Measurements from ENCODE around the gene FGD2.

DNA sequence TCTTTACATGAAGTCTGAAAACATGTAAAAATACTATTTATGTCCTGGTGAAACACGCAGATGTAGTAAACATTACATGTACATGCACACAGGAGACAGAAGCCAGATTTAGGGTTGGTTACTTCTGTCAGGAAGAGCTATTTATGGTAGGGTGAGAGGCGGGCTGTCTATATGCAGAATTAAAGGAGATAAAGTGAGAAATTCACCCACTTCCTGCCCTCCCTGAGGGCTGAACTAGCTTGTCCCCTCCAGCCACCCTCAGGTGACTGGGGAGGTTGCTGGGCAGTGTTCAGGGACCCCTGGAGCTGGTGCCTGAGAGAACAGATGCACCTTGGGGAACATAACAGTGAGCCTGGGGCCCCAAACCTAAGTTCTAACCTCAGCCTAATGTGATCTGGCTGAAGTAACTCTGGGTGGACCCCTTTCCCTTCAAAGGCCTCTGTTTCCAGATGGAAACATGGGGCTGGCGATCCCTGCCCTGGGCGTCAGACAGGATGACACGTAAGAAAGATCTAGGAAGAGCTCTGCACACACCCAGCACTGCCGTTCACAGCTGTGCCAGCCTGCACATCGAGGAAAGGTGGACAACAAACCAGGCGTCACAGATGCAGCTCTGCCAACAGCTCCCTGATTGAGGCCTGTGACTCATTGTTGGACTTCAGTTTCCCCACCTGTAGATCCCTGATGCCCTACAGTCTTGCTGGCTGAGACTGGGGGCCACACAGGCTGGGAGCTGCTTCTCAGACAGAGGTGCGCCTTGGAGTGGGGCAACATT lies 49.6 kb upstream of the FGD2 start:
- TF ChIP-seq, protein P1, sequence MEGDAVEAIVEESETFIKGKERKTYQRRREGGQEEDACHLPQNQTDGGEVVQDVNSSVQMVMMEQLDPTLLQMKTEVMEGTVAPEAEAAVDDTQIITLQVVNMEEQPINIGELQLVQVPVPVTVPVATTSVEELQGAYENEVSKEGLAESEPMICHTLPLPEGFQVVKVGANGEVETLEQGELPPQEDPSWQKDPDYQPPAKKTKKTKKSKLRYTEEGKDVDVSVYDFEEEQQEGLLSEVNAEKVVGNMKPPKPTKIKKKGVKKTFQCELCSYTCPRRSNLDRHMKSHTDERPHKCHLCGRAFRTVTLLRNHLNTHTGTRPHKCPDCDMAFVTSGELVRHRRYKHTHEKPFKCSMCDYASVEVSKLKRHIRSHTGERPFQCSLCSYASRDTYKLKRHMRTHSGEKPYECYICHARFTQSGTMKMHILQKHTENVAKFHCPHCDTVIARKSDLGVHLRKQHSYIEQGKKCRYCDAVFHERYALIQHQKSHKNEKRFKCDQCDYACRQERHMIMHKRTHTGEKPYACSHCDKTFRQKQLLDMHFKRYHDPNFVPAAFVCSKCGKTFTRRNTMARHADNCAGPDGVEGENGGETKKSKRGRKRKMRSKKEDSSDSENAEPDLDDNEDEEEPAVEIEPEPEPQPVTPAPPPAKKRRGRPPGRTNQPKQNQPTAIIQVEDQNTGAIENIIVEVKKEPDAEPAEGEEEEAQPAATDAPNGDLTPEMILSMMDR (conservative IDR thresholded peaks at IDR 0.05; ENCODE audit: low read depth, low read length), result no peak
- TF ChIP-seq, protein P2, sequence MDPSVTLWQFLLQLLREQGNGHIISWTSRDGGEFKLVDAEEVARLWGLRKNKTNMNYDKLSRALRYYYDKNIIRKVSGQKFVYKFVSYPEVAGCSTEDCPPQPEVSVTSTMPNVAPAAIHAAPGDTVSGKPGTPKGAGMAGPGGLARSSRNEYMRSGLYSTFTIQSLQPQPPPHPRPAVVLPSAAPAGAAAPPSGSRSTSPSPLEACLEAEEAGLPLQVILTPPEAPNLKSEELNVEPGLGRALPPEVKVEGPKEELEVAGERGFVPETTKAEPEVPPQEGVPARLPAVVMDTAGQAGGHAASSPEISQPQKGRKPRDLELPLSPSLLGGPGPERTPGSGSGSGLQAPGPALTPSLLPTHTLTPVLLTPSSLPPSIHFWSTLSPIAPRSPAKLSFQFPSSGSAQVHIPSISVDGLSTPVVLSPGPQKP (IDR thresholded peaks at IDR 0.05; ENCODE audit: borderline replicate concordance, low read depth, low read length), result no peak
- TF ChIP-seq, protein P3, sequence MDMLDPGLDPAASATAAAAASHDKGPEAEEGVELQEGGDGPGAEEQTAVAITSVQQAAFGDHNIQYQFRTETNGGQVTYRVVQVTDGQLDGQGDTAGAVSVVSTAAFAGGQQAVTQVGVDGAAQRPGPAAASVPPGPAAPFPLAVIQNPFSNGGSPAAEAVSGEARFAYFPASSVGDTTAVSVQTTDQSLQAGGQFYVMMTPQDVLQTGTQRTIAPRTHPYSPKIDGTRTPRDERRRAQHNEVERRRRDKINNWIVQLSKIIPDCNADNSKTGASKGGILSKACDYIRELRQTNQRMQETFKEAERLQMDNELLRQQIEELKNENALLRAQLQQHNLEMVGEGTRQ (IDR thresholded peaks at IDR 0.05; ENCODE audit: low read depth, low read length), result no peak
- TF ChIP-seq BHLHE40 (IDR thresholded peaks at IDR 0.05; ENCODE audit: low read depth, low read length), result no peak
- no peak for TF ChIP-seq POLR2A (IDR thresholded peaks at IDR 0.05; ENCODE audit: low read depth, low read length)
- TF ChIP-seq NFE2L2 (IDR thresholded peaks at IDR 0.05; ENCODE audit: low read depth, low read length), result no peak
- TF ChIP-seq RAD21 (IDR thresholded peaks at IDR 0.05; ENCODE audit: low read length), result no peak
- TF ChIP-seq RFX5 (IDR thresholded peaks at IDR 0.05; ENCODE audit: low read depth, low read length), result no peak
- no peak for TF ChIP-seq SMC3 (IDR thresholded peaks at IDR 0.05; ENCODE audit: low read depth, low read length)
- no peak for TF ChIP-seq CEBPB (IDR thresholded peaks at IDR 0.05; ENCODE audit: low read depth, low read length)
- TF ChIP-seq MXI1 (IDR thresholded peaks at IDR 0.05; ENCODE audit: borderline replicate concordance, low read depth, low read length), result no peak
- no peak for TF ChIP-seq CHD1 (IDR thresholded peaks at IDR 0.05; ENCODE audit: low read depth, low read length)
- no peak for TF ChIP-seq RCOR1 (IDR thresholded peaks at IDR 0.05; ENCODE audit: insufficient replicate concordance, low read length)
